K562 (cell line): ENCODE results near the gene TEX101. TPM values are rescaled to one million over a fixed set of nuclear protein-coding genes. Genes with fewer than 3 reads are reported as not detected.
"Not testable (repeated sequence)": the region's sequence is repeated elsewhere in the genome, so short reads cannot be mapped to it uniquely, and the experiment has no call there.

Source experiments
- ATAC-seq: fragments of 200-7000 bp; cut with Tn5 transposase; 3 replicates; pipeline ENCODE4 v1.9.1; 2020; ENCODE audit warnings: moderate library complexity
- BruUV-seq: library from RNA; stranded (reverse); fragments of 400-500 nt; replicated peaks from 2 replicates; lab custom pipeline; 2021; lab: Mats Ljungman, UMichigan
- CTCF ChIA-PET: fragments of 300-600 bp; formaldehyde crosslinking; extraction: SDS; loops from one replicate; lab custom pipeline; 2021; ENCODE audit warnings: low intra/inter-chr PET ratio; lab: Yijun Ruan, JAX
- POLR2A ChIA-PET: fragments of 300-600, 350-650 bp; sonication (Branson Sonifier 250); formaldehyde crosslinking; extraction: SDS; loops from one replicate; lab custom pipeline; 2021; ENCODE audit warnings: antibody characterized with exemption, inconsistent platforms; lab: Yijun Ruan, JAX
- DNase-seq, 4 experiments: peaks; one replicate each; pipeline versions ENCODE4 v3.0.0 to v3.0.0-alpha.2; 2011 to 2018; ENCODE audit warnings: low spot score in 3 of 4, mixed read lengths in 3 of 4; ENCODE audit errors: extremely low read depth in 1 of 4
- FAIRE-seq: peaks from 2 replicates; lab custom pipeline; 2011; peaks lifted over from hg19 to GRCh38; lab: Jason Lieb, UNC
- H2AFZ ChIP-seq: 2 replicates; pipeline ENCODE4 v1.6.0; 2011; ENCODE audit warnings: low read depth, low read length, control low read depth, inconsistent platforms
- H3K27ac ChIP-seq: fragments of 200-600 bp; 3 replicates; pipeline ENCODE4 v1.8.0; 2011; ENCODE audit warnings: low read depth, mild to moderate bottlenecking, control low read depth, inconsistent platforms, low read length, moderate library complexity, mixed read lengths; ENCODE audit errors: extremely low read depth
- H3K27me3 ChIP-seq, 2 experiments: fragments of 300-600 bp in 1 of 2; 2 replicates in 1 of 2; 3 replicates in 1 of 2; pipeline versions ENCODE4 v1.6.0 to v1.8.0; 2011; ENCODE audit warnings: inconsistent platforms in 2 of 2, low read length in 2 of 2, mild to moderate bottlenecking in 1 of 2, mixed read lengths in 1 of 2, moderate library complexity in 1 of 2; ENCODE audit not compliant: control insufficient read depth in 2 of 2, insufficient read depth in 2 of 2
- H3K36me3 ChIP-seq: fragments of 300-600 bp; 3 replicates; pipeline ENCODE4 v1.8.0; 2011; ENCODE audit warnings: mild to moderate bottlenecking, low read length, inconsistent platforms; ENCODE audit not compliant: control insufficient read depth, insufficient read depth
- H3K4me1 ChIP-seq, 2 experiments: fragments of 200-600 bp in 1 of 2; replicated peaks in 1 of 2; 2 replicates in 1 of 2; 3 replicates in 1 of 2; pipeline versions ENCODE4 v1.5.1 to v1.8.0; 2011; ENCODE audit warnings: inconsistent platforms in 2 of 2, low read length in 2 of 2, mild to moderate bottlenecking in 1 of 2, mixed read lengths in 1 of 2, moderate library complexity in 1 of 2; ENCODE audit not compliant: control insufficient read depth in 2 of 2, insufficient read depth in 2 of 2
- H3K4me2 ChIP-seq: 2 replicates; pipeline ENCODE4 v1.6.1; 2011; ENCODE audit warnings: low read length, control low read depth, inconsistent platforms, mixed read lengths; ENCODE audit not compliant: insufficient read depth
- H3K4me3 ChIP-seq: fragments of 200-600 bp; sonication (generic), shearing (Covaris generic); 2 replicates; pipeline ENCODE4 v1.5.1; 2016; ENCODE audit warnings: control low read depth, inconsistent platforms
- H3K79me2 ChIP-seq: fragments of 200-600 bp; 3 replicates; pipeline ENCODE4 v1.8.0; 2011; ENCODE audit warnings: low read length, inconsistent platforms; ENCODE audit not compliant: control insufficient read depth, insufficient read depth
- H3K9ac ChIP-seq, 2 experiments: 2 replicates each; pipeline versions ENCODE4 v1.6.0 to v1.6.1; 2011; ENCODE audit warnings: low read depth in 2 of 2, low read length in 2 of 2, control low read depth in 1 of 2, inconsistent platforms in 1 of 2, mild to moderate bottlenecking in 1 of 2, mixed read lengths in 1 of 2; ENCODE audit not compliant: insufficient read depth in 1 of 2
- H3K9me1 ChIP-seq: one replicate; pipeline ENCODE4 v1.6.0; 2011; ENCODE audit warnings: inconsistent platforms, mild to moderate bottlenecking, low read length, moderate library complexity; ENCODE audit not compliant: control insufficient read depth, insufficient read depth
- H3K9me3 ChIP-seq: replicated peaks from 2 replicates; pipeline ENCODE4 v1.5.1; 2011; ENCODE audit warnings: low read depth, low read length, inconsistent platforms; ENCODE audit not compliant: control insufficient read depth, insufficient read depth
- H4K20me1 ChIP-seq: replicated peaks from 2 replicates; pipeline ENCODE4 v1.6.1; 2011; ENCODE audit warnings: low read length, inconsistent platforms, mixed read lengths; ENCODE audit not compliant: control insufficient read depth, insufficient read depth
- ARHGAP35 ChIP-seq: fragments of 450-650 bp; IDR thresholded peaks from 2 replicates; pipeline ENCODE4 v1.6.1; 2018; ENCODE audit not compliant: partially characterized antibody
- BRCA1 ChIP-seq, 2 experiments: fragments of 450-650 bp in 1 of 2; sonication (generic) in 1 of 2; formaldehyde crosslinking in 1 of 2; IDR thresholded peaks; 2 replicates each; pipeline versions ENCODE4 v1.5.0 to v1.6.1; 2017 to 2020; ENCODE audit warnings: mild to moderate bottlenecking in 1 of 2, missing genetic modification reagents in 1 of 2
- ETS2 ChIP-seq: IDR thresholded peaks from 2 replicates; pipeline ENCODE4 v1.6.1; 2016; ENCODE audit warnings: borderline replicate concordance, missing genetic modification characterization, mild to moderate bottlenecking, moderate library complexity, missing compliant biosample characterization; ENCODE audit not compliant: poor library complexity, severe bottlenecking
- GTF2E2 ChIP-seq: fragments of 200-800 bp; sonication (Bioruptor generic); IDR thresholded peaks from 2 replicates; pipeline ENCODE4 v1.6.1; 2016; ENCODE audit warnings: missing genetic modification characterization, missing compliant biosample characterization
- NCOA4 ChIP-seq: fragments of 450-650 bp; IDR thresholded peaks from 2 replicates; pipeline ENCODE4 v1.6.1; 2018; ENCODE audit warnings: mild to moderate bottlenecking; ENCODE audit not compliant: partially characterized antibody
- RBM15 ChIP-seq: fragments of 200-400 bp; formaldehyde crosslinking; IDR thresholded peaks from 2 replicates; pipeline ENCODE4 v1.6.1; 2018; ENCODE audit warnings: mild to moderate bottlenecking, low read length, moderate library complexity; ENCODE audit not compliant: insufficient read depth
- ZNF778 ChIP-seq: fragments of 450-650 bp; formaldehyde crosslinking; IDR thresholded peaks from 2 replicates; pipeline ENCODE4 v1.4.0; 2020; ENCODE audit warnings: mild to moderate bottlenecking, moderate library complexity
- WGBS: fragments of 100-300 bp; shearing (Covaris generic); methylation state at CpG from one replicate; pipeline ENCODE4 v1.1.6; 2016; ENCODE audit warnings: low coverage, mixed read lengths; ENCODE audit not compliant: insufficient coverage; ENCODE audit errors: missing lambda C conversion rate; 5-methylcytosine and 5-hydroxymethylcytosine counted together
- in situ Hi-C: fragments of 300-500 bp; cut with MboI; formaldehyde crosslinking; loops from 4 replicates; pipeline ENCODE4 v1.15.0; 2018; ENCODE audit warnings: inconsistent platforms, mixed read lengths
- intact Hi-C: fragments of 100-400 bp; cut with micrococcal nuclease; formaldehyde crosslinking; loops from 2 replicates; pipeline ENCODE4 v1.14.2; 2022
- polyA plus RNA-seq, 8 experiments: library from polyadenylated mRNA; depleted of rRNA in 4 of 8; stranded (reverse) in 5 of 8; unstranded in 3 of 8; fragments of >200 nt; fragmentation: Nextera tagmentation in 2 of 8; fragmentation: Illumina TruSeq in 1 of 8; extraction: Ambion mirVana in 2 of 8; extraction: Trizol in 1 of 8; gene quantifications; 2 replicates each; pipeline versions ENCODE4 v1.2.1 to v1.2.3, GENCODE V29; 2011 to 2014; ENCODE audit warnings: inconsistent platforms in 1 of 8, missing spikeins in 1 of 8
- total RNA-seq, 7 experiments: library from RNA; depleted of rRNA in 6 of 7; stranded (reverse); fragments of >200 nt in 6 of 7; fragmentation: Illumina TruSeq in 2 of 7; extraction: Trizol in 2 of 7; gene quantifications; 2 replicates each; pipeline versions ENCODE4 v1.2.1 to v1.2.3, GENCODE V29; 2011 to 2021; ENCODE audit warnings: low replicate concordance in 1 of 7
- TF ChIP-seq, protein P1 (sequence below): fragments of 200-600 bp; sonication (generic); IDR thresholded peaks from one replicate; pipeline ENCODE4 v1.6.1; 2012; ENCODE audit warnings: mild to moderate bottlenecking, low read depth, low read length, inconsistent platforms
- TF ChIP-seq, protein P2 (sequence below): fragments of 450-650 bp; formaldehyde crosslinking; IDR thresholded peaks from 2 replicates; pipeline ENCODE4 v1.4.0; 2020; ENCODE audit warnings: mild to moderate bottlenecking, moderate library complexity

Gene TEX101
- total and polyA plus RNA-seq, 9 of the 15 experiments (the other 6 are each of a cell fraction or from before 2014, with no cell fraction given) = 0.10 to 0.36 (median 0.14) TPM; not detected in 6

DNA sequence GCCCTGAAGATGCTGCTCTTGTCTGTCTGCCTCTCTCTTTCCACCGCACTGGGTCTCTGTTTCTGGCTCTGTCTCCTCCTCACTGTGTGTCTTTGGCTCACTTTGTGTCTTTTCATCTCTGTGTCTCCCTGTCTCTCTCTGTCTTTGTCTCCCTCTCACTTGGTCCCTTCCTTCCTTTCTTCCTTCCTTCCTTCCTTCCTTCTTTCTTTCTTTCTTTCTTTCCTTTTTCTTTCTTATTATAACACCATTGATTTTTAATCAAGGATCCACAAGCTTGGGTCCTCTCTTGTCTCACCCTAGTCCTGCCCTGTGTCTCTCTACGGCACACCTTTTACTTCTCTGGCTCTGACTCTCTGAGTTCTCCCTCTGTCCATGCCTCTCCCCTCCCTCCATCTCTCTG is 46.9 kb upstream of the TEX101 start (continued):
- TF ChIP-seq, protein P1, sequence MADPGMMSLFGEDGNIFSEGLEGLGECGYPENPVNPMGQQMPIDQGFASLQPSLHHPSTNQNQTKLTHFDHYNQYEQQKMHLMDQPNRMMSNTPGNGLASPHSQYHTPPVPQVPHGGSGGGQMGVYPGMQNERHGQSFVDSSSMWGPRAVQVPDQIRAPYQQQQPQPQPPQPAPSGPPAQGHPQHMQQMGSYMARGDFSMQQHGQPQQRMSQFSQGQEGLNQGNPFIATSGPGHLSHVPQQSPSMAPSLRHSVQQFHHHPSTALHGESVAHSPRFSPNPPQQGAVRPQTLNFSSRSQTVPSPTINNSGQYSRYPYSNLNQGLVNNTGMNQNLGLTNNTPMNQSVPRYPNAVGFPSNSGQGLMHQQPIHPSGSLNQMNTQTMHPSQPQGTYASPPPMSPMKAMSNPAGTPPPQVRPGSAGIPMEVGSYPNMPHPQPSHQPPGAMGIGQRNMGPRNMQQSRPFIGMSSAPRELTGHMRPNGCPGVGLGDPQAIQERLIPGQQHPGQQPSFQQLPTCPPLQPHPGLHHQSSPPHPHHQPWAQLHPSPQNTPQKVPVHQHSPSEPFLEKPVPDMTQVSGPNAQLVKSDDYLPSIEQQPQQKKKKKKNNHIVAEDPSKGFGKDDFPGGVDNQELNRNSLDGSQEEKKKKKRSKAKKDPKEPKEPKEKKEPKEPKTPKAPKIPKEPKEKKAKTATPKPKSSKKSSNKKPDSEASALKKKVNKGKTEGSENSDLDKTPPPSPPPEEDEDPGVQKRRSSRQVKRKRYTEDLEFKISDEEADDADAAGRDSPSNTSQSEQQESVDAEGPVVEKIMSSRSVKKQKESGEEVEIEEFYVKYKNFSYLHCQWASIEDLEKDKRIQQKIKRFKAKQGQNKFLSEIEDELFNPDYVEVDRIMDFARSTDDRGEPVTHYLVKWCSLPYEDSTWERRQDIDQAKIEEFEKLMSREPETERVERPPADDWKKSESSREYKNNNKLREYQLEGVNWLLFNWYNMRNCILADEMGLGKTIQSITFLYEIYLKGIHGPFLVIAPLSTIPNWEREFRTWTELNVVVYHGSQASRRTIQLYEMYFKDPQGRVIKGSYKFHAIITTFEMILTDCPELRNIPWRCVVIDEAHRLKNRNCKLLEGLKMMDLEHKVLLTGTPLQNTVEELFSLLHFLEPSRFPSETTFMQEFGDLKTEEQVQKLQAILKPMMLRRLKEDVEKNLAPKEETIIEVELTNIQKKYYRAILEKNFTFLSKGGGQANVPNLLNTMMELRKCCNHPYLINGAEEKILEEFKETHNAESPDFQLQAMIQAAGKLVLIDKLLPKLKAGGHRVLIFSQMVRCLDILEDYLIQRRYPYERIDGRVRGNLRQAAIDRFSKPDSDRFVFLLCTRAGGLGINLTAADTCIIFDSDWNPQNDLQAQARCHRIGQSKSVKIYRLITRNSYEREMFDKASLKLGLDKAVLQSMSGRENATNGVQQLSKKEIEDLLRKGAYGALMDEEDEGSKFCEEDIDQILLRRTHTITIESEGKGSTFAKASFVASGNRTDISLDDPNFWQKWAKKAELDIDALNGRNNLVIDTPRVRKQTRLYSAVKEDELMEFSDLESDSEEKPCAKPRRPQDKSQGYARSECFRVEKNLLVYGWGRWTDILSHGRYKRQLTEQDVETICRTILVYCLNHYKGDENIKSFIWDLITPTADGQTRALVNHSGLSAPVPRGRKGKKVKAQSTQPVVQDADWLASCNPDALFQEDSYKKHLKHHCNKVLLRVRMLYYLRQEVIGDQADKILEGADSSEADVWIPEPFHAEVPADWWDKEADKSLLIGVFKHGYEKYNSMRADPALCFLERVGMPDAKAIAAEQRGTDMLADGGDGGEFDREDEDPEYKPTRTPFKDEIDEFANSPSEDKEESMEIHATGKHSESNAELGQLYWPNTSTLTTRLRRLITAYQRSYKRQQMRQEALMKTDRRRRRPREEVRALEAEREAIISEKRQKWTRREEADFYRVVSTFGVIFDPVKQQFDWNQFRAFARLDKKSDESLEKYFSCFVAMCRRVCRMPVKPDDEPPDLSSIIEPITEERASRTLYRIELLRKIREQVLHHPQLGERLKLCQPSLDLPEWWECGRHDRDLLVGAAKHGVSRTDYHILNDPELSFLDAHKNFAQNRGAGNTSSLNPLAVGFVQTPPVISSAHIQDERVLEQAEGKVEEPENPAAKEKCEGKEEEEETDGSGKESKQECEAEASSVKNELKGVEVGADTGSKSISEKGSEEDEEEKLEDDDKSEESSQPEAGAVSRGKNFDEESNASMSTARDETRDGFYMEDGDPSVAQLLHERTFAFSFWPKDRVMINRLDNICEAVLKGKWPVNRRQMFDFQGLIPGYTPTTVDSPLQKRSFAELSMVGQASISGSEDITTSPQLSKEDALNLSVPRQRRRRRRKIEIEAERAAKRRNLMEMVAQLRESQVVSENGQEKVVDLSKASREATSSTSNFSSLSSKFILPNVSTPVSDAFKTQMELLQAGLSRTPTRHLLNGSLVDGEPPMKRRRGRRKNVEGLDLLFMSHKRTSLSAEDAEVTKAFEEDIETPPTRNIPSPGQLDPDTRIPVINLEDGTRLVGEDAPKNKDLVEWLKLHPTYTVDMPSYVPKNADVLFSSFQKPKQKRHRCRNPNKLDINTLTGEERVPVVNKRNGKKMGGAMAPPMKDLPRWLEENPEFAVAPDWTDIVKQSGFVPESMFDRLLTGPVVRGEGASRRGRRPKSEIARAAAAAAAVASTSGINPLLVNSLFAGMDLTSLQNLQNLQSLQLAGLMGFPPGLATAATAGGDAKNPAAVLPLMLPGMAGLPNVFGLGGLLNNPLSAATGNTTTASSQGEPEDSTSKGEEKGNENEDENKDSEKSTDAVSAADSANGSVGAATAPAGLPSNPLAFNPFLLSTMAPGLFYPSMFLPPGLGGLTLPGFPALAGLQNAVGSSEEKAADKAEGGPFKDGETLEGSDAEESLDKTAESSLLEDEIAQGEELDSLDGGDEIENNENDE = no peak
- TF ChIP-seq, protein P2, sequence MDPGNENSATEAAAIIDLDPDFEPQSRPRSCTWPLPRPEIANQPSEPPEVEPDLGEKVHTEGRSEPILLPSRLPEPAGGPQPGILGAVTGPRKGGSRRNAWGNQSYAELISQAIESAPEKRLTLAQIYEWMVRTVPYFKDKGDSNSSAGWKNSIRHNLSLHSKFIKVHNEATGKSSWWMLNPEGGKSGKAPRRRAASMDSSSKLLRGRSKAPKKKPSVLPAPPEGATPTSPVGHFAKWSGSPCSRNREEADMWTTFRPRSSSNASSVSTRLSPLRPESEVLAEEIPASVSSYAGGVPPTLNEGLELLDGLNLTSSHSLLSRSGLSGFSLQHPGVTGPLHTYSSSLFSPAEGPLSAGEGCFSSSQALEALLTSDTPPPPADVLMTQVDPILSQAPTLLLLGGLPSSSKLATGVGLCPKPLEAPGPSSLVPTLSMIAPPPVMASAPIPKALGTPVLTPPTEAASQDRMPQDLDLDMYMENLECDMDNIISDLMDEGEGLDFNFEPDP (CRISPR knock-in tag) = no peak
- no peak for TF ChIP-seq GTF2E2 (tag)
- TF ChIP-seq BRCA1 (IDR thresholded peaks at IDR 0.05) = no peak
- no peak for TF ChIP-seq BRCA1 (CRISPR knock-in tag; IDR thresholded peaks at IDR 0.05)
- no peak for TF ChIP-seq ETS2
- TF ChIP-seq NCOA4 = no peak
- no peak for TF ChIP-seq ARHGAP35
- no peak for TF ChIP-seq RBM15
- no peak for TF ChIP-seq ZNF778 (CRISPR knock-in tag)
- TF ChIP-seq, all 486 proteins: peak for 0

DNA sequence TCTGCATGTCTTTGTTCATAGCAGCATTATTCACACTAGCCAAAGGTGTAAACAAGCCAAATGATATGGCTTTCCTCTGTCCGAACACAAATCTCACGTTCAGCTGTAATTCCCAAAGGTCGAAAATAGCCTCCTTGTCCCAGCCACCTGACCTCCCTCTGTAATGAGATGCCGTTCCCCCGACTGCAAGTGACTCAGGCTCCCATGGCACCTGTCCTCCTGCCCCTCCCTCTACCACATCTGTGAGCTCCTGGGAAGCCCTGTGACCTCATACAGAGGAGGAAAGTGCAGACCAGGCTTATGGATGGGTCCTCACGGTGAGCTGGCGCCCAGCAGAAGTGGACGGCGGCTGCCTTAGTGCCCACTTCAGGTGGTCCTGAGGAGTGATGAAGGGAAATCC is 45.8 kb upstream of the TEX101 start:
- H3K36me3 ChIP-seq, H3K9me1 ChIP-seq, DNase-seq, H3K4me1 ChIP-seq, H3K9ac ChIP-seq, H3K4me3 ChIP-seq, H4K20me1 ChIP-seq, H3K27ac ChIP-seq, ATAC-seq, intact Hi-C loops, POLR2A ChIA-PET, FAIRE-seq, H3K79me2 ChIP-seq, in situ Hi-C loops, H3K4me2 ChIP-seq, BruUV-seq, H3K9me3 ChIP-seq, CTCF ChIA-PET, H2AFZ ChIP-seq: not testable (repeated sequence)
- WGBS = 1% methylated on average over 5 of the region's 9 CpGs
- H3K27me3 ChIP-seq = peaks cover 1 to 12% of the 10 kb centered on the region in 2 experiments; a peak in 3 of 5 replicates
